Panc1 (cell line): ENCODE data around the gene NKPD1. TPM values are rescaled to one million over a fixed set of nuclear protein-coding genes. Genes with fewer than 3 reads are reported as not detected.

ENCODE experiments used
- ATAC-seq: fragments of 200-7000 bp; cut with Tn5 transposase; 2 replicates; pipeline ENCODE4 v1.9.1; 2020; ENCODE audit warnings: mild to moderate bottlenecking, moderate library complexity
- BruUV-seq: library from RNA; stranded (reverse); fragments of 400-500 nt; replicated peaks from 2 replicates; lab custom pipeline; 2021; lab: Mats Ljungman, UMichigan
- CTCF ChIA-PET: fragments of 300-600 bp; sonication (Branson Sonifier 250); formaldehyde crosslinking; loops from one replicate; lab custom pipeline; 2022; ENCODE audit warnings: antibody characterized with exemption; lab: Charles Lee
- POLR2A ChIA-PET: fragments of 300-600 bp; sonication (Branson Sonifier 250); formaldehyde crosslinking; loops from one replicate; lab custom pipeline; 2022; ENCODE audit warnings: antibody characterized with exemption; lab: Charles Lee
- DNase-seq: peaks from one replicate; pipeline ENCODE4 v3.0.0-alpha.2; 2010; ENCODE audit warnings: low read depth, low spot score
- H3K27ac ChIP-seq: 2 replicates; pipeline ENCODE4 v1.5.1; 2011; ENCODE audit warnings: mild to moderate bottlenecking, low read length, inconsistent platforms
- H3K27me3 ChIP-seq: fragments of 200-500 bp; sonication (Bioruptor generic); 2 replicates; pipeline ENCODE4 v1.6.0; 2014; ENCODE audit warnings: low read length, inconsistent platforms; ENCODE audit not compliant: control insufficient read depth, insufficient read depth
- H3K36me3 ChIP-seq: fragments of 200-500 bp; sonication (Bioruptor generic); 2 replicates; pipeline ENCODE4 v1.5.1; 2014; ENCODE audit warnings: inconsistent platforms, mild to moderate bottlenecking, low read length, moderate library complexity; ENCODE audit not compliant: control insufficient read depth, insufficient read depth
- H3K4me1 ChIP-seq: 2 replicates; pipeline ENCODE4 v1.5.1; 2011; ENCODE audit warnings: inconsistent platforms, mild to moderate bottlenecking, low read length, moderate library complexity; ENCODE audit not compliant: control insufficient read depth, insufficient read depth
- H3K4me3 ChIP-seq, 2 experiments: 2 replicates each; pipeline ENCODE4 v1.5.1; 2011 to 2012; ENCODE audit warnings: low read depth in 2 of 2, low read length in 2 of 2, mild to moderate bottlenecking in 2 of 2, inconsistent platforms in 1 of 2, moderate library complexity in 1 of 2
- H3K9me3 ChIP-seq: fragments of 200-500 bp; sonication (Bioruptor generic); 2 replicates; pipeline ENCODE4 v1.5.1; 2014; ENCODE audit warnings: low read depth, mild to moderate bottlenecking, inconsistent platforms, low read length, moderate library complexity; ENCODE audit not compliant: control insufficient read depth, insufficient read depth
- CTCF ChIP-seq: fragments of 450-650 bp; IDR thresholded peaks from 2 replicates; pipeline ENCODE4 v1.5.1; 2017; ENCODE audit warnings: mild to moderate bottlenecking
- POLR2AphosphoS5 ChIP-seq: IDR thresholded peaks from 2 replicates; pipeline ENCODE4 v1.6.1; 2012; ENCODE audit warnings: mild to moderate bottlenecking, low read depth, low read length, moderate library complexity
- SIN3A ChIP-seq: IDR thresholded peaks from 2 replicates; pipeline ENCODE4 v1.6.1; 2012; ENCODE audit warnings: low read depth, mild to moderate bottlenecking, low read length, moderate library complexity, borderline replicate concordance; ENCODE audit not compliant: insufficient read depth
- TCF7L2 ChIP-seq: IDR thresholded peaks from 2 replicates; pipeline ENCODE4 v1.6.1; 2011; ENCODE audit warnings: mild to moderate bottlenecking, low read depth, low read length, inconsistent platforms
- in situ Hi-C: cut with HindIII; loops from 2 replicates; pipeline ENCODE4 v1.10.0; 2016; ENCODE audit warnings: low sequenced_read_pairs, low pct_unique_long_range_greater_than_20kb
- intact Hi-C: fragments of 100-400 bp; cut with micrococcal nuclease; formaldehyde crosslinking; loops from one replicate; pipeline ENCODE4 v1.10.0; 2022; ENCODE audit not compliant: unreplicated experiment
- total RNA-seq: library from RNA; stranded (reverse); gene quantifications from one replicate; pipeline ENCODE4 v1.2.1, GENCODE V29; 2021; ENCODE audit not compliant: unreplicated experiment
- TF ChIP-seq, protein P1 (sequence below), 2 experiments: IDR thresholded peaks; 2 replicates each; pipeline ENCODE4 v1.6.1; 2011 to 2012; ENCODE audit warnings: low read depth in 2 of 2, control low read depth in 1 of 2, low read length in 1 of 2, mild to moderate bottlenecking in 1 of 2, moderate library complexity in 1 of 2; ENCODE audit not compliant: insufficient read depth in 1 of 2

NKPD1 gene
- total RNA-seq, 1 experiment from 2014 or later = 0.05 TPM

DNA sequence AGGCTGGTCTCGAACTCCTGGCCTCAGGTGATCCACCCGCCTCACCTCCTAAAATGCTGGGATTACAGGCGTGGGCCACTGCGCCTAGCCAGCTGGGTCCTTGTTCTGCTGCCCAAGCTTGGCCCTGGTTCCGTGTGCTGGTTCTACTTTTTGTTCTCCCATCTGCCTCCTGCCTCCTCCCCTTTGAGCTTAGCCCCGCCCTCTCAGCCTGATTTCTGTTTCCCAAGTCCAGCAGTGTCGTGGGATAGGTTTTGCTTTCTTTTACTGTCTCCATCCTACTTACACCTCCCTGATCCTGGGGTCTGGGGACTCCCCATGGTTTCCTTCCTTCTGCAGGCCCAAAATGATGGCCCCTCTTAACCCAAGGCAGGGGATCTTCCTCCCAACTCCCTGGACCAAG is 20.2 kb upstream of the NKPD1 start:
- TF ChIP-seq TCF7L2 = no peak
- TF ChIP-seq, protein P1, sequence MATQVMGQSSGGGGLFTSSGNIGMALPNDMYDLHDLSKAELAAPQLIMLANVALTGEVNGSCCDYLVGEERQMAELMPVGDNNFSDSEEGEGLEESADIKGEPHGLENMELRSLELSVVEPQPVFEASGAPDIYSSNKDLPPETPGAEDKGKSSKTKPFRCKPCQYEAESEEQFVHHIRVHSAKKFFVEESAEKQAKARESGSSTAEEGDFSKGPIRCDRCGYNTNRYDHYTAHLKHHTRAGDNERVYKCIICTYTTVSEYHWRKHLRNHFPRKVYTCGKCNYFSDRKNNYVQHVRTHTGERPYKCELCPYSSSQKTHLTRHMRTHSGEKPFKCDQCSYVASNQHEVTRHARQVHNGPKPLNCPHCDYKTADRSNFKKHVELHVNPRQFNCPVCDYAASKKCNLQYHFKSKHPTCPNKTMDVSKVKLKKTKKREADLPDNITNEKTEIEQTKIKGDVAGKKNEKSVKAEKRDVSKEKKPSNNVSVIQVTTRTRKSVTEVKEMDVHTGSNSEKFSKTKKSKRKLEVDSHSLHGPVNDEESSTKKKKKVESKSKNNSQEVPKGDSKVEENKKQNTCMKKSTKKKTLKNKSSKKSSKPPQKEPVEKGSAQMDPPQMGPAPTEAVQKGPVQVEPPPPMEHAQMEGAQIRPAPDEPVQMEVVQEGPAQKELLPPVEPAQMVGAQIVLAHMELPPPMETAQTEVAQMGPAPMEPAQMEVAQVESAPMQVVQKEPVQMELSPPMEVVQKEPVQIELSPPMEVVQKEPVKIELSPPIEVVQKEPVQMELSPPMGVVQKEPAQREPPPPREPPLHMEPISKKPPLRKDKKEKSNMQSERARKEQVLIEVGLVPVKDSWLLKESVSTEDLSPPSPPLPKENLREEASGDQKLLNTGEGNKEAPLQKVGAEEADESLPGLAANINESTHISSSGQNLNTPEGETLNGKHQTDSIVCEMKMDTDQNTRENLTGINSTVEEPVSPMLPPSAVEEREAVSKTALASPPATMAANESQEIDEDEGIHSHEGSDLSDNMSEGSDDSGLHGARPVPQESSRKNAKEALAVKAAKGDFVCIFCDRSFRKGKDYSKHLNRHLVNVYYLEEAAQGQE (IDR thresholded peaks at IDR 0.05; ENCODE audit: insufficient read depth in 1 of 2, low read depth in 2 of 2, low read length in 1 of 2) = no peak
- TF ChIP-seq SIN3A = no peak
- TF ChIP-seq POLR2AphosphoS5 = no peak
- no peak for TF ChIP-seq CTCF
- no peak for ATAC-seq
- Histone ChIP-seq H3K27ac (no peak overlapping the region), H3K36me3 (no peaks in the 10 kb centered on the region), H3K9me3 (no peaks in the 10 kb centered on the region), H3K4me1 (no peaks in the 10 kb centered on the region), H3K27me3 (no peaks in the 10 kb centered on the region), H3K4me3 (no peak overlapping the region)
- ChIA-PET CTCF (interaction anchor here (0.6 kb wide), 1 partner anchor 19 kb away, joined by 5 read pairs; no protein-coding TSS in a partner anchor), POLR2A (no interaction called here)
- in situ Hi-C loops = no loop called here
- BruUV-seq = no TSS peak
- intact Hi-C loops = no loop called here
- DNase-seq = no peak

GRCh38 chr19:45179892-45180370 is 19.1 kb upstream of the NKPD1 start:
- in situ Hi-C loops (no loop called here), intact Hi-C loops (no loop called here)
- peak overlapping the region; percentile 71; the same call in 1 of the 2 replicates for H3K27ac ChIP-seq
- ChIA-PET POLR2A (no interaction called here), CTCF (no interaction called here)
- no peaks in the 10 kb centered on the region for H3K4me1 ChIP-seq
- H3K36me3 ChIP-seq = no peaks in the 10 kb centered on the region
- peak overlapping the region; percentile 88 to 90 for H3K4me3 ChIP-seq
- DNase-seq (no peak), ATAC-seq (no peak)
- no TSS peak for BruUV-seq
- H3K27me3 ChIP-seq = no peaks in the 10 kb centered on the region
- H3K9me3 ChIP-seq = no peaks in the 10 kb centered on the region
- TF ChIP-seq SIN3A (no peak), TCF7L2 (no peak), CTCF (no peak), POLR2AphosphoS5 (no peak)
- TF ChIP-seq, protein P1 (IDR thresholded peaks at IDR 0.05; ENCODE audit: insufficient read depth in 1 of 2, low read depth in 2 of 2, low read length in 1 of 2) = no peak
